Measurements from ENCODE around the gene COL6A3.

DNA sequence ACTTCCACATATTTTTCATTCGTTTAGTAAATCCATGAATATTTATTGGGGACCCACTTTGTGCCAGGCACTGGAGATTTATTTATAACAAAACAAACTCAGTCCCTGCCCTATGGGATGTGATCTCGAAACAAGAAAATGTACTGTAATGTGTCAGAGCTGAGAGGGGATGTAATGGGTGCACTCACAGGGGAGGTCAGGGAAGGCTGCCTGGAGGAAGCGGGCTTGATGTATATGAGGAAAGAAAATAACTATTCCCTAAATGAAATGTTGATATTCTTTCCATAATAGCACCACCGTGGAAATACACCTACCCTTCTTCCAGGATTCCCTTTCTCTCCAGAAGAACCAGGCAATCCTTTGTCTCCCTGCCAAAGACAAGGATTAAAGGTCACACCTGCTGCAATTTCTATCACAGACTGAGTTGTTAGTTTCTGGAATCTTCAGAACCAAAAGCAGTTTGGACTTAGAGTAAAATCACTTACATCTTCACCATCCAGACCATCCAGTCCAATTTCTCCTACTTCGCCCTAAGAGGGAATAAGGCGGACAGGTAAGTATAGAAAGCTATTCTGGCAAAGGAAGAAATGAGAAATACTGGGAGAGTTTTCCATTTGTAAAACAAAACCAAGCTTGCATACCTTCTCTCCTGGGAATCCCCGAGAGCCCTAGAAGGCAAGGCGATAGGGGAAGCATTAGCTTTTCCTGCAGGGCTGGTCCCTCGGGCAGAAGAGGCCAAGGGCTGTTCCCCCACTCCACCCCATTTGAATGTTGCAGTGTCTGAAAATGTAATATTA, 55.0 kb downstream of the COL6A3 start:
- no peak for TF ChIP-seq EZH2 (IDR thresholded peaks at IDR 0.05; ENCODE audit: low read length, missing control alignments)
- TF ChIP-seq, protein P1, sequence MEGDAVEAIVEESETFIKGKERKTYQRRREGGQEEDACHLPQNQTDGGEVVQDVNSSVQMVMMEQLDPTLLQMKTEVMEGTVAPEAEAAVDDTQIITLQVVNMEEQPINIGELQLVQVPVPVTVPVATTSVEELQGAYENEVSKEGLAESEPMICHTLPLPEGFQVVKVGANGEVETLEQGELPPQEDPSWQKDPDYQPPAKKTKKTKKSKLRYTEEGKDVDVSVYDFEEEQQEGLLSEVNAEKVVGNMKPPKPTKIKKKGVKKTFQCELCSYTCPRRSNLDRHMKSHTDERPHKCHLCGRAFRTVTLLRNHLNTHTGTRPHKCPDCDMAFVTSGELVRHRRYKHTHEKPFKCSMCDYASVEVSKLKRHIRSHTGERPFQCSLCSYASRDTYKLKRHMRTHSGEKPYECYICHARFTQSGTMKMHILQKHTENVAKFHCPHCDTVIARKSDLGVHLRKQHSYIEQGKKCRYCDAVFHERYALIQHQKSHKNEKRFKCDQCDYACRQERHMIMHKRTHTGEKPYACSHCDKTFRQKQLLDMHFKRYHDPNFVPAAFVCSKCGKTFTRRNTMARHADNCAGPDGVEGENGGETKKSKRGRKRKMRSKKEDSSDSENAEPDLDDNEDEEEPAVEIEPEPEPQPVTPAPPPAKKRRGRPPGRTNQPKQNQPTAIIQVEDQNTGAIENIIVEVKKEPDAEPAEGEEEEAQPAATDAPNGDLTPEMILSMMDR (conservative IDR thresholded peaks at IDR 0.05 in 1 of 2, IDR thresholded peaks at IDR 0.05 in 1 of 2; ENCODE audit: low read depth in 1 of 2, low read length in 2 of 2), result no peak
